Testis (tissue), 3 donors: ENCODE data around the gene SOX6. TPM values are rescaled to one million over a fixed set of nuclear protein-coding genes. Genes with fewer than 3 reads are reported as not detected.

ENCODE experiments used
- DNase-seq: peaks from one replicate; pipeline ENCODE4 v3.0.0-alpha.2; 2019
- H3K27ac ChIP-seq, 2 donors: fragments of 200-600 bp; sonication (generic); one replicate each; pipeline ENCODE4 v1.5.1; 2019
- H3K27me3 ChIP-seq: fragments of 200-600 bp; sonication (generic); one replicate; pipeline ENCODE4 v1.5.1; 2019
- H3K36me3 ChIP-seq: fragments of 200-600 bp; sonication (generic); one replicate; pipeline ENCODE4 v1.5.1; 2017; ENCODE audit warnings: low read depth; ENCODE audit errors: missing control alignments
- H3K4me1 ChIP-seq: fragments of 200-600 bp; sonication (generic); one replicate; pipeline ENCODE4 v1.5.1; 2019
- H3K4me3 ChIP-seq, 2 donors: fragments of 200-600 bp; sonication (generic); one replicate each; pipeline ENCODE4 v1.5.1; 2017 to 2019
- H3K9me3 ChIP-seq: fragments of 200-600 bp; sonication (generic); one replicate; pipeline ENCODE4 v1.5.1; 2017
- POLR2A ChIP-seq: fragments of 450-650 bp; IDR thresholded peaks from one replicate; pipeline ENCODE4 v1.6.1; 2017; ENCODE audit warnings: antibody characterized with exemption, mild to moderate bottlenecking, moderate library complexity
- WGBS, 2 donors: methylation state at CpG; one replicate each; pipeline ENCODE4 v1.1.5; 2018; 5-methylcytosine and 5-hydroxymethylcytosine counted together
- intact Hi-C: fragments of 100-400 bp; cut with DNase I; formaldehyde crosslinking; loops from one replicate; pipeline ENCODE4 v1.15.1; 2023; ENCODE audit warnings: low total_unique reads
- polyA plus RNA-seq: library from polyadenylated mRNA; stranded (reverse); fragments of 350-450 nt; fragmentation: Illumina TruSeq; extraction: RNeasy Lipid Tissue Mini Kit (QIAGEN cat#74804); gene quantifications from one replicate; pipeline ENCODE4 v1.2.3, GENCODE V29; 2014; ENCODE audit warnings: low read depth, low replicate concordance; ENCODE audit not compliant: insufficient read depth
- total RNA-seq, 2 donors: library from RNA; depleted of rRNA; stranded (reverse); fragments of >200 nt; gene quantifications; one replicate each; pipeline ENCODE4 v1.2.3, GENCODE V29; 2016
- TF ChIP-seq, protein P1 (sequence below), 3 experiments: fragments of 450-650 bp in 2 of 3; fragments of 200-600 bp in 1 of 3; sonication (generic) in 1 of 3; IDR thresholded peaks; one replicate each; pipeline ENCODE4 v1.5.1; 2016 to 2019; ENCODE audit warnings: antibody characterized with exemption in 3 of 3, mild to moderate bottlenecking in 2 of 3, moderate library complexity in 1 of 3

Gene SOX6
- total and polyA plus RNA-seq, 3 donors from 2014 or later, result 39.6 to 74.0 (median 52.3) TPM

DNA sequence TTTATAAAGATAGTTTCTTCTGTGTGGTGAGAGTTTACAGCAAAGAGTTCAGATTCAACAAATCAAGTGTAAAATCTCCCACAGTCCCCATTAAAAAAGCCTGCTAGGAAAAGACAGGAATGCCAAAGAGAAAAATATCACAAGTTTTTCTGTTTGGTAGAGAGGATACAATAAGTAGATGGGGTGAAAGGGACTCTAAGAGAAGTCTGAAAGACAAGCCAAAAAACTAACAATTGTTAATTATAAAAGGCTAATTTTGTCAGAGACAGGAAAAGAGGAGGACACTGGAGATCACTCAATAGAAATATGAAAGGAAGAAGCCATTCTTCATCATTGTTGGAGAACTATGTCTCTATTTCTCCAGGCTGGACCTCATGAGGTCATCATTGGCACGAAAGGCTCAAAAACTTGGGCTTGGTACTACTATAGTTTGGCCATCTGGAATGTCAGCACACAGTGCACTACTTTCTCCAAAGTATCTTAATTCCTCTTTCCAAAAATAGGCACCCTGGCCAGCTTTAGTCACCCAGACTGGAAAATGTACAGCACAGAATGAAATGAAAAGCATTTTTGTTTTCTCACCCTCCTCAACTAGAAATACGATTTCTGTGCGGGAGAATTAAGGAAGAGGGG lies 531 bp upstream of the SOX6 start:
- intact Hi-C loops, result no loop called here
- no peak overlapping the region for H3K4me3 ChIP-seq

DNA sequence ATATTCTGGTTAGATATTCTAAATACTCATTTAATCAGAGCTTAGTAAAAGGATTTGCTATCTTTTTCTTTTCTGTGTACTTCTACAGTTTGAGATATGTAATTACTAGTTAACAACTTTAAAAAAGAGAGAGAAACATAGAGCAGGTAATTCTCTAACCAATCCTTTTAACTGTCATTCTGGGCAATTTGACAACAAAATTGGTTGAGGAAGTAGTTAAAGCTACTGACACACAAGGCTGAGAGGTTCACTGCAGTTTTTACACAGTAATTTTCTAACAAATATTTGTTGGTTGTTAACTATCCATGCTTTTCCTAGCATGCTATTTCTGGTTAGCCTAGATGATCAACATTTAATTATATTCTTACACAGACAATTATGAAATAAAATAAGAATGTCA lies 3.6 kb downstream of the SOX6 start:
- Histone ChIP-seq H3K27ac (no peak overlapping the region), H3K36me3 (no peaks in the 10 kb centered on the region), H3K9me3 (no peaks in the 10 kb centered on the region), H3K27me3 (no peaks in the 10 kb centered on the region), H3K4me3 (no peak overlapping the region), H3K4me1 (no peaks in the 10 kb centered on the region)
- intact Hi-C loops, result no loop called here
- TF ChIP-seq, protein P1, sequence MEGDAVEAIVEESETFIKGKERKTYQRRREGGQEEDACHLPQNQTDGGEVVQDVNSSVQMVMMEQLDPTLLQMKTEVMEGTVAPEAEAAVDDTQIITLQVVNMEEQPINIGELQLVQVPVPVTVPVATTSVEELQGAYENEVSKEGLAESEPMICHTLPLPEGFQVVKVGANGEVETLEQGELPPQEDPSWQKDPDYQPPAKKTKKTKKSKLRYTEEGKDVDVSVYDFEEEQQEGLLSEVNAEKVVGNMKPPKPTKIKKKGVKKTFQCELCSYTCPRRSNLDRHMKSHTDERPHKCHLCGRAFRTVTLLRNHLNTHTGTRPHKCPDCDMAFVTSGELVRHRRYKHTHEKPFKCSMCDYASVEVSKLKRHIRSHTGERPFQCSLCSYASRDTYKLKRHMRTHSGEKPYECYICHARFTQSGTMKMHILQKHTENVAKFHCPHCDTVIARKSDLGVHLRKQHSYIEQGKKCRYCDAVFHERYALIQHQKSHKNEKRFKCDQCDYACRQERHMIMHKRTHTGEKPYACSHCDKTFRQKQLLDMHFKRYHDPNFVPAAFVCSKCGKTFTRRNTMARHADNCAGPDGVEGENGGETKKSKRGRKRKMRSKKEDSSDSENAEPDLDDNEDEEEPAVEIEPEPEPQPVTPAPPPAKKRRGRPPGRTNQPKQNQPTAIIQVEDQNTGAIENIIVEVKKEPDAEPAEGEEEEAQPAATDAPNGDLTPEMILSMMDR (IDR thresholded peaks at IDR 0.05), result no peak
- no peak for TF ChIP-seq POLR2A
- DNase-seq, result no peak

More for the DNA sequence above, 531 bp upstream of the SOX6 start:
- TF ChIP-seq POLR2A, result no peak
- WGBS, 2 donors, result 47 to 50% methylated on average over 3 of the region's 3 CpGs
- H3K4me1 ChIP-seq, result no peaks in the 10 kb centered on the region
- no peaks in the 10 kb centered on the region for H3K9me3 ChIP-seq
- DNase-seq, result no peak
- H3K27me3 ChIP-seq, result no peaks in the 10 kb centered on the region
- no peaks in the 10 kb centered on the region for H3K36me3 ChIP-seq
- no peak overlapping the region for H3K27ac ChIP-seq

DNA sequence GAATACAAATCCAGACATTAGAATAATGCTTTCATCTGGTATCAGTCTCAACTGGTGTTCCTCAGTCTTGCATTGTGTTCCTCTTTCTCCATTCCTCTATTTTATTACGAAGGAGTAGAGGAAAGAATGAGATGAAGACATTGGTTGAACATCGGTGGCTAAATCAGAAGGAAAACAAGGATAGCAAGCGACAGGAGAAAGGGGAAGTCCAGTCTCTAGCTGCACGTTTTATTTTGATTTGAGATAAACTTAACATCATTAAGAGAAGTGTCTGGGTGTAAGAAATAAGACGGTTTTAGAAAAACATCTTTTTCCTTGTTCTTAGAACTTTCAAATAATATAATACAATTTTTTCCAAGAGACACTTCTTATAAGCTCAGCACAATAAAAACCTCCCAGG lies 6.2 kb downstream of the SOX6 start:
- intact Hi-C loops, result no loop called here
- Histone ChIP-seq H3K9me3 (no peaks in the 10 kb centered on the region), H3K4me3 (no peak overlapping the region), H3K27me3 (no peaks in the 10 kb centered on the region), H3K36me3 (no peaks in the 10 kb centered on the region), H3K4me1 (no peaks in the 10 kb centered on the region), H3K27ac (no peak overlapping the region)
- DNase-seq, result no peak
- TF ChIP-seq POLR2A, result no peak
- TF ChIP-seq, protein P1 (IDR thresholded peaks at IDR 0.05), result no peak
- WGBS, 2 donors, result 70 to 74% methylated on average over 5 of the region's 5 CpGs

DNA sequence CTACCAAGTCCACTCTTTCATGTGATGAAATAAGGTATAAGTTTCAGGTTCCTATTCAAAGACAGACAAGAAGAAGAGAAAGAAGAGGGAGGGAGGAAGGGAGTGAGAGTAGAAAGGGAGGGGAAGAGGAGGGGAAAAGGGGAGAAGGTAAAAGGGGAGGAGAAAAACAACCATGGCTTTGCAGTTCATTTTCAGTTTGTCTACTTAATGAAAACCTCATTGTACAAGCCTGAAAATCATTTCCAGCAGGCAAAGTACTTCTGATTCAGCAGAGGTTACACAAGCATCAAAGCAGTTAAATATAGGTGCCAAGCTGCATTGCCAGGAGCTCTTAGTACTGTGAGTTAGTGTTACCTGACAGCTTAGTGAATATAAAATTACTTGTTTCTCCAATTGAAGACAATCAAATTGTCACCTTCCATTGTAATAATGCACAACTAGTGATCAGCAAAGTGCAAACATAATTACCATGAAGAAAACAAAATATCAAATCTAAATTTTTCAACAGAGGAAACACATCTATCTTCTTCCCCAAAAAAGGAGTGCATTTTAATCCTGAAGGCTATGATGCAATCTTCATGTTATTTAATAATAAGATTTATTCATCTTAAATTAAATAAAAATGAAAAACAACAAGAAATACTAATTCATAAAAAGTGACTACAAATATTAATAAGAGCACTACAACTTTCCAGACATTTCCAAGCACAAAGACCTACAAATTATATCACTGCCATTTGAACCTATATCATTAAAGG lies 8.2 kb downstream of the SOX6 start:
- no peaks in the 10 kb centered on the region for H3K27me3 ChIP-seq
- no peak overlapping the region for H3K4me3 ChIP-seq
- no peaks in the 10 kb centered on the region for H3K9me3 ChIP-seq
- H3K4me1 ChIP-seq, result no peaks in the 10 kb centered on the region
- TF ChIP-seq, protein P1 (IDR thresholded peaks at IDR 0.05), result no peak
- TF ChIP-seq POLR2A, result no peak
- DNase-seq, result no peak
- H3K36me3 ChIP-seq, result no peaks in the 10 kb centered on the region
- intact Hi-C loops, result no loop called here
- no peak overlapping the region for H3K27ac ChIP-seq

DNA sequence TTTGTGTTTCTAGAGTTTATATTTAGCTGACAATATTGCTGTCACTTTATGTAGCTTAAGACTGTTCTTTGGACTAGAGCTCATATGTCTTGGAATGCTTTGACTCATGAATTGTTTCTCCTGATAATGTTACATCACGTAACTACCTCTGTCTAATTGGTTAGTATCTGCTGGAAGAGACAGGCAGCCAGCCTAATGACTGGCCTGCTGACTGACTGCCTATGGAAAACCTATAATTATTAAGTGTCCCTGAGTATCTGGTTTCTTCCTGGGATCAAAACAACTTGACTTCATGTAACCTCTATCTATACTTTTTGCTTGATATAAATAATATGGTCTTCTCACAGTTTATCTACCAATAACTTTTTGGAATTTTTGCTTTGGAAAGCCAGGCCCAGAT lies 9.4 kb downstream of the SOX6 start:
- Histone ChIP-seq H3K9me3 (no peaks in the 10 kb centered on the region), H3K27ac (no peak overlapping the region), H3K36me3 (no peaks in the 10 kb centered on the region), H3K4me3 (no peak overlapping the region), H3K4me1 (no peaks in the 10 kb centered on the region), H3K27me3 (no peaks in the 10 kb centered on the region)
- DNase-seq, result no peak
- WGBS, 2 donors, result 68 to 75% methylated on average over 1 of the region's 1 CpG
- intact Hi-C loops, result no loop called here
- TF ChIP-seq POLR2A, result no peak
- TF ChIP-seq, protein P1 (IDR thresholded peaks at IDR 0.05), result no peak
